Activated T-cell treated with anti-CD3 and anti-CD28 coated beads, Interleukin-2, amount 50 U/mL, for 4 hours (primary cell): ENCODE data around the gene JARID2. TPM values are rescaled to one million over a fixed set of nuclear protein-coding genes. Genes with fewer than 3 reads are reported as not detected.

Source experiments
- ATAC-seq, 2 donors: fragments of 200-7000 bp; cut with Tn5 transposase; one replicate each; pipeline ENCODE4 v1.10.0; 2021
- DNase-seq: peaks from one replicate; pipeline ENCODE4 v3.0.0-alpha.2; 2020
- H3K27me3 Mint-ChIP-seq: one replicate; pipeline ENCODE4 v1.8.0; 2021; ENCODE audit warnings: low read depth, mixed read lengths
- H3K36me3 Mint-ChIP-seq: one replicate; pipeline ENCODE4 v1.8.0; 2022; ENCODE audit warnings: mixed read lengths; ENCODE audit not compliant: insufficient read depth
- H3K4me1 Mint-ChIP-seq: one replicate; pipeline ENCODE4 v1.8.0; 2021; ENCODE audit warnings: low read depth, mixed read lengths
- H3K4me3 Mint-ChIP-seq: one replicate; pipeline ENCODE4 v1.8.0; 2021; ENCODE audit warnings: mild to moderate bottlenecking, moderate library complexity, mixed read lengths
- H3K9me3 Mint-ChIP-seq: one replicate; pipeline ENCODE4 v1.8.0; 2021; ENCODE audit warnings: mixed read lengths
- total RNA-seq, 3 donors: library from RNA; stranded (reverse); gene quantifications; one replicate each; pipeline ENCODE4 v1.2.1, GENCODE V29; 2021

JARID2 gene
- total RNA-seq, 3 donors from 2014 or later: 32.6 to 43.6 (median 37.2) TPM

DNA sequence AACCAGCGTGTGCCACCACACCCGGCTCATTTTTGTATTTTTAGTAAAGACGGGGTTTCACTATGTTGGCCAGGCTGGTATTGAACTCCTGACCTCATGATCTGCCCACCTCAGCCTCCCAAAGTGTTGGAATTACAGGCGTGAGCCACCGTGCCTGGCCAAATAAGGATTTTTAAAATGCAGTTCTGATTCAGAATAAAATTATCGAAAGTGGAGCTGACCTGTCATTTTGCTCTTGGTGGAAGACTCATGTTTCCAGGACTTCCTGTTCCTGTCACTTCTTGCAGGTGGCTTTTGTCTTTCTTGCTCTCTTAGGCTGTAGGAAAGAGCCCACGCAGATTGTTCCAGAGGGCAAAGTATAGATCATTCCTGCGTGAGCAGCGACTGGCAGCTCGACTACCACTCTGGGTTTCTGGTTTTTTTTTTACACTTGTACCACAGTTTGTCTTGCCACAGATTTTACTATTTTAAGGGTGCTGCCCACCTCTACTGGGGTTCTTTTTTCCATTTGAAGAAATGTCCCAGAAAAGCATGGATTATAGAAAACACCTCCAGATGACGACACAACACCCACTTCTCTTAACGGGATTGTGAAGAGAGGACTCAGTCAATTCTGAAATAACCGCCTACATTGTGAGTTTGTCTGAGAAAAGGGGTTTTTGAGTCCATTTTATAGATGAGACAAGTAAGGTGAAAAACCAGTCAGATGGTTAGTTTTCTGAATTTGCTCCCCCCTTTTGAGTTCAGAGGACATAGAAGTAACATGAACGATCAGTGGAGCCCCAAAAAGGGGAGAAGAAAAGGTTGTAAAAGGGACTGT, 7.5 kb downstream of the JARID2 start:
- no peak for ATAC-seq
- H3K36me3 Mint-ChIP-seq: peaks cover 32% of the 10 kb centered on the region
- H3K9me3 Mint-ChIP-seq: no peaks in the 10 kb centered on the region
- H3K4me1 Mint-ChIP-seq: peaks cover 94% of the 10 kb centered on the region
- no peak for DNase-seq
- peak overlapping the region; percentile 90 for H3K4me3 Mint-ChIP-seq
- no peaks in the 10 kb centered on the region for H3K27me3 Mint-ChIP-seq

DNA sequence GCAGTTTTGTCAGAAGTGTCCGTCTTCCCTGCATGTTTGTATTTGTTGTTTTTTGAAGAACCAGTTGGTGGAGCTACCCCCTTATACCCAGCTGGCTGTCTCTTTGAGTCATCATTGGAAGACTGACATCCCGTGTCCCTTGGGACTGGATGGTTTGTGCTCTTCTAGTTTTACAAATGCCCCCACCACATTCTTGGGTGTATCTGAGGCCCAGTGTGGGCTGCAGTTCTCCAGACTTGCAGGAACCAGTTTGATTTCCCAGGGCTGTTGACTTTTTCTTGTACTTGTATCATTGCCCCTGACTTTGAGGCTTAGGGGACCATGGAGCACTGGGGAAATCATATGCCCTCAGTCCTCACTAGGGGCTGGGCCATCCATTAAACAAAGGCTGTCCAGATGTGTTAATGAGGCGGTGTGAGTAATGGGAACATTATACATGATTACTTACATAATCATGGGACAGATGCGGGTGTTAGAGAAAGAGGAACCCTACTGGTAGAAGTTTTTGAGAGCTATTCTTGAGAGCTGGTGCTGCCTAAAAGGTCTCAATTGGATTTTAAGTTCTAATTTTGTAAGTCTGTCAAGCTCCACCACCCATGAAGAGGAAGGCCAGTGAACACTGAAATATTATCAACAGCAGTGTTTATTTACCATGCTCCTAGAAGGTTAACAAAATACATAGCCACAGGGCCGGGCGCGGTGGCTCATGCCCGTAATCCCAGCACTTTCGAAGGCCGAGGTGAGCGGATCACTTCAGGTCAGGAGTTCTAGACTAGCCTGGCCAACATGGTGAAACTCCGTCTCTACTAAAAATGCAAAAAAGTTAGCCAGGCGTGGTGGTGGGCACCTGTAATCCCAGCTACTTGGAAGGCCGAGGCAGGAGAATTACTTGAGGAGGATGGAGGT, 8.5 kb downstream of the JARID2 start:
- peaks cover 100% of the 10 kb centered on the region for H3K4me1 Mint-ChIP-seq
- no peak for DNase-seq
- peaks cover 34% of the 10 kb centered on the region for H3K36me3 Mint-ChIP-seq
- H3K27me3 Mint-ChIP-seq: no peaks in the 10 kb centered on the region
- H3K9me3 Mint-ChIP-seq: no peaks in the 10 kb centered on the region
- no peak for ATAC-seq
- peak overlapping the region; percentile 90 for H3K4me3 Mint-ChIP-seq

DNA sequence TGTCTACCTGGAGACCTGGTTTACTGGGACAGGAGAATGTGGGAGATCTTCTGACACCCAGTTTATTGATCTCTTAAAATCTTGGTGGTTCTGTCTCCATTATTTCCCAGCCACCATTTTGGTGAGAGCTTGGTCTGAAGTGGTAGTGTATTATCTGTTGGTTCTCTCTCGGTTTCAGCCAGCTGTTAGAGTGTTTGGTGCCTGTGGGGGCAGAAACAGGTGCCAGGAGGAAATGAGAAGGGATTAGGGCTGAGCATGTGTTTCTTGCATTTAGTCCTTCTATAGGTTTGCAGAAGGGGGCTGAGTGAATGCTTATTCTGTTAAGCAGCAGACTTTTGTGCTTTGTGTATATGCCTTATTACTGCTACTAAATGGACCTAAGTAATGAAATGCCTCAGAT, 9.6 kb downstream of the JARID2 start:
- no peaks in the 10 kb centered on the region for H3K9me3 Mint-ChIP-seq
- H3K4me1 Mint-ChIP-seq: peaks cover 100% of the 10 kb centered on the region
- peak; percentile 36 to 39 for ATAC-seq
- H3K4me3 Mint-ChIP-seq: no peak overlapping the region
- no peaks in the 10 kb centered on the region for H3K27me3 Mint-ChIP-seq
- DNase-seq: no peak
- peaks cover 33% of the 10 kb centered on the region for H3K36me3 Mint-ChIP-seq

- Mint-ChIP-seq H3K27me3 (no peaks in the 10 kb centered on the region), H3K36me3 (peaks cover 31% of the 10 kb centered on the region), H3K4me3 (no peak overlapping the region), H3K9me3 (no peaks in the 10 kb centered on the region), H3K4me1 (peaks cover 100% of the 10 kb centered on the region)
- DNase-seq (no peak), ATAC-seq (peak; percentile 9 to 12)
Measured at GRCh38 chr6:15255909-15256395, 10.1 kb downstream of the JARID2 start.

DNA sequence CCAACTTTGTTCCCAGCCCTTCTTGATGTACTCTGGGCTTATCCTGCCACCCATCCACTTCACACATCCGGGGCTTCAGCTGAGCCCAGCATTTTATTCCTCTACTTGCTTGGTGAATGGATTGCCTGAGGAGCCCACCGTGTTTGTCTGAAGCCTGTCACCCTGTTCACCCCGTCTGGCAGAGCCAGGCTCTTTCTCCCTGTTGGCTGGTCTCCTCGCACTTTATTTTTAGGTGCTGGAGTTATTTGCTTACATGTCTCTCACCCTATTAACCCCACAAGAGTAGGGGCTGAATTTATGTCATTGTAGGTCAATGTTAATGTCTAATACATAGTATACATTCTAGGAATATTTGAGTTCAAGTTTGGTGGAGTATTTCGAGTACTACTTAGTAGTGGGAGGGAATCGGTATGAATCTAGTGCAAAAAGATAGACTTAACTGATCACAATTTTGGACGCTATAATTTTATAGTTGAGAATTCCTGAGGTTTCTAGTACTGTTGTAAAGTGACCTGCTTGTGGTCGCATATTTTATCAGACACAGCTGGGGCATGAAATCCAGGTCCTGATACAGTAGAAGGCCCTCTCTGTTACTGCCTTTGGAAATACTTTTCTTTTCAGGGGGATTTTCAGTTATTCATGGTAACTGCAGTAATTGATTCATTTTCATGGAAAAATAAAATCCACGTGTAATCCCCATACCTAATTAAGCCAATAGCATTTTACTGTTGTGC, 10.8 kb downstream of the JARID2 start:
- H3K36me3 Mint-ChIP-seq: peaks cover 31% of the 10 kb centered on the region
- no peaks in the 10 kb centered on the region for H3K27me3 Mint-ChIP-seq
- no peak overlapping the region for H3K4me3 Mint-ChIP-seq
- ATAC-seq: no peak
- DNase-seq: no peak
- peaks cover 95% of the 10 kb centered on the region for H3K4me1 Mint-ChIP-seq
- H3K9me3 Mint-ChIP-seq: no peaks in the 10 kb centered on the region

DNA sequence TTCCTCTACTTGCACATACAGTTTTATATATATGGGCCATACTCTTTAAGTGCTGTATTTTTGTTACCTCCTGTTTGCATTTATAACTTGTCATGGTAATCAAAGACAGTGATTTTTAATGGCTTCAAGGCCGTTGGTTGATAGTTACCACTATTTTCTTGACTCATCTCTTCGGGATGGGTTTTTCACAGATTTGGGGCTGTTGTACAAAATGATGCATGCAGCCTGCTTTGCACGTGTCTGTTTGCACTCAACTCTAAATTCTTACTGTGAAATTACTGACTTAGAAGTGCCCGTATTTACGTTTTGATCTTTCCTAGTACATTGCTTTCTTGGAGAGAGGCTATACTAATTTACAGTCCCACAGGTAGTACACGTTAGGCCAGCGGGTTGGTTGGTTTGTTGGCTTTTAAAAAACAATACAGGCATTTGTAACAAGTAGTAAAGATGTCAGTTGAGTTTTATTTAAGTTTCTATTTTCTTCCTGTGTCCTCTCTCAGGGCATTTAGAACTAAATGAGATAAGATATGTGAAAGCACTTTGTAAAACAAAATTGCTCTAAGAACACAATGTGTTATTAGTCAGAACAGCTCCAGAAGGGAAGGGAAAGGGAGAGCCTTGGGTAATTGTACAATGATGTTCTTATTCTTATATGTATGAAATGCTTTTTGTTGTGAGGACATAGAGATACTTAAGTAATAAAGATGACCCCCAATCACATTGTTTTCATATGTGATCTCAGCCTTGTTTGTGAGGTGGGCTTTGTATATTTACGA, 11.7 kb downstream of the JARID2 start:
- peak overlapping the region; percentile 5 for H3K4me3 Mint-ChIP-seq
- H3K9me3 Mint-ChIP-seq: no peaks in the 10 kb centered on the region
- no peak for ATAC-seq
- peaks cover 34% of the 10 kb centered on the region for H3K36me3 Mint-ChIP-seq
- no peaks in the 10 kb centered on the region for H3K27me3 Mint-ChIP-seq
- DNase-seq: no peak
- peaks cover 91% of the 10 kb centered on the region for H3K4me1 Mint-ChIP-seq

- DNase-seq (no peak), ATAC-seq (no peak)
- Mint-ChIP-seq H3K9me3 (no peaks in the 10 kb centered on the region), H3K36me3 (peaks cover 26% of the 10 kb centered on the region), H3K4me3 (peak overlapping the region; percentile 7), H3K27me3 (no peaks in the 10 kb centered on the region), H3K4me1 (peaks cover 91% of the 10 kb centered on the region)
Measured at GRCh38 chr6:15259766-15260098, 13.9 kb downstream of the JARID2 start.

DNA sequence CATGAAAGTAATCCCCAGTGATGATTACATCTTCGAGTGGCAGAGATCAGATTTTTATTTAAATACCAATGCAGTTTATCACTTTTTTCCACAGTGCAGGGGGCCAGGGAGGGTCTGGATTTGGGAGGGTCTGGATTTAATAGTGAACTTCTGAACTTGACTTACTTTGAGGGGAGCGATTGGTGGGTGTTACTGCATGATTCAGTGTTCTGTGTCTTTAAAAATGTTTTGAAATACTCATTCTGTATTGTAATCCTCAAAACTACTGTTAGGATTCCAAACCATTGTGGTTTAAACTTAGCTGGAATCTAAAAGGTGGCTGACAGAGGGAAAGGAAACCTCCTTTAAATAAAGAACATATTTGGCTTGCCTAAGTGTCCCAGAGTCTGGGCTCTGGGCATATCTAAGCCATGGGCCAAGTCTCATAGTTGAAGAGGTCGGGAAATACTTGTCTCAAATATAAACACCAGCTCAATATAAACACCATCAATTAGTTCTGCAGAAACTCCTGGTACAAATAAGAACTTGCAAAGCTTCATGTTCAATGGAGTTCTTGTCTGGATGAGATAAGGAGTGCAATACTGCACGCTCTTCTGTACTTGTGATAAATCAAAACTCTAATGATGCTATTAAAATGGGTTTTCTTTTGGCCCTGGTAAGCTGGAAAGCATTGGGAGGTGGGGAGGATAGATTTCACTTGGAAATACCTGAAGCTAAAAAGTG, 14.4 kb downstream of the JARID2 start:
- Mint-ChIP-seq H3K36me3 (peaks cover 22% of the 10 kb centered on the region), H3K9me3 (no peaks in the 10 kb centered on the region), H3K27me3 (no peaks in the 10 kb centered on the region), H3K4me1 (peaks cover 91% of the 10 kb centered on the region), H3K4me3 (peak overlapping the region; percentile 7)
- ATAC-seq (no peak), DNase-seq (no peak)

GRCh38 chr6:15263780-15264374, 18.0 kb downstream of the JARID2 start:
- Mint-ChIP-seq H3K4me3 (peak overlapping the region; percentile 39), H3K4me1 (peaks cover 90% of the 10 kb centered on the region), H3K27me3 (no peaks in the 10 kb centered on the region), H3K36me3 (peaks cover 7% of the 10 kb centered on the region), H3K9me3 (no peaks in the 10 kb centered on the region)
- ATAC-seq (no peak), DNase-seq (no peak)

GRCh38 chr6:15264412-15264811, 18.5 kb downstream of the JARID2 start:
- Mint-ChIP-seq H3K4me1 (peaks cover 89% of the 10 kb centered on the region), H3K9me3 (no peaks in the 10 kb centered on the region), H3K27me3 (no peaks in the 10 kb centered on the region), H3K4me3 (peak overlapping the region; percentile 39), H3K36me3 (peaks cover 7% of the 10 kb centered on the region)
- ATAC-seq: no peak
- DNase-seq: no peak

DNA sequence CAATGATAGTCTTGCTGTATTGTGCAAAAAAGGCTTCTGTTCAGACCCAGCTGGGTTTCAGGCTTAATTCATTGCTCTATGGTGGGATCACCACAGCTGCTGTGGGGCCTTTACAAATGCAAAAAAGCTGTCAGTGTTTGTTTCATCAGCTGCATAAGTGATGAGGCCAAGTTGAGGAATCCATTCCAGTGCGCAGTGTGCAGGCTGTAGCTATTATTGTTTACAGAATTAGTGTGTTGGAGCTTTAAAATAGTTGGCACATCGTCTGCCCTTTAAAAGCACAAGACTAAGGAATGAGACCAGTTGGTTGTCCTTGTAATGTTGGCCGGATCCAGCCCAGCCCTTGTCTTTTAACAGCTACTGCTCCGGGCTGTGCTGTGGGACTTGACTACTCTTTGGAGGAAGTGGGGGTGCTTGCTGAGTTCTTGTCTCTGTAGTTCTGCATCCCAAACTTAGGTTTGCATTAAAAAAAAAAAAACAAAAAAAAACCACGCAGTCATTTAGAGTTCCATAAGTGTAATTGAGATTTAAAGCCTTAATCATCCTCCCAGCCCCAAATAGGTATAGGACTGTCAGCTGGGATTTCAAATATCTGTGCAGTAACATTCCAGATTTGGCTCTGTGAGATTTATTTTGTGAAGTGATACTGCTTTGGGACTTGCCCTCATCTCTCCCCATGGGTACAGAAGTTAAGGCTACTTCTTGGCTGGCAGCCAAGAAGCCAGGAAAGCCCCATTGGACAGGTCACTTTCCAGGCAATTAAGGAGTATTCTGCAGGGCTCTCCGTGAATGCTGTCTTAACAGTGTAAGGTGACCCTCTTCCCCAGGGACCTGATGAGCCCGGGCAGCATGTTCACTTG, 19.3 kb downstream of the JARID2 start:
- Mint-ChIP-seq H3K4me3 (peak overlapping the region; percentile 29), H3K4me1 (peaks cover 88% of the 10 kb centered on the region), H3K36me3 (peaks cover 8% of the 10 kb centered on the region), H3K27me3 (no peaks in the 10 kb centered on the region), H3K9me3 (no peaks in the 10 kb centered on the region)
- DNase-seq (no peak), ATAC-seq (no peak)

GRCh38 chr6:15265787-15266186, 19.9 kb downstream of the JARID2 start:
- no peak for ATAC-seq
- H3K4me3 Mint-ChIP-seq: no peak overlapping the region

More at GRCh38 chr6:15265787-15266186, 19.9 kb downstream of the JARID2 start:
- Mint-ChIP-seq H3K4me1 (peaks cover 86% of the 10 kb centered on the region), H3K9me3 (no peaks in the 10 kb centered on the region), H3K27me3 (no peaks in the 10 kb centered on the region), H3K36me3 (peaks cover 8% of the 10 kb centered on the region)
- DNase-seq: no peak
